ENCODE data around the gene TMTC2. TPM values are rescaled to one million over a fixed set of nuclear protein-coding genes. Genes with fewer than 3 reads are reported as not detected.

Gene TMTC2
- polyA plus RNA-seq, 1 donor from 2014 or later = 20.6 TPM

DNA sequence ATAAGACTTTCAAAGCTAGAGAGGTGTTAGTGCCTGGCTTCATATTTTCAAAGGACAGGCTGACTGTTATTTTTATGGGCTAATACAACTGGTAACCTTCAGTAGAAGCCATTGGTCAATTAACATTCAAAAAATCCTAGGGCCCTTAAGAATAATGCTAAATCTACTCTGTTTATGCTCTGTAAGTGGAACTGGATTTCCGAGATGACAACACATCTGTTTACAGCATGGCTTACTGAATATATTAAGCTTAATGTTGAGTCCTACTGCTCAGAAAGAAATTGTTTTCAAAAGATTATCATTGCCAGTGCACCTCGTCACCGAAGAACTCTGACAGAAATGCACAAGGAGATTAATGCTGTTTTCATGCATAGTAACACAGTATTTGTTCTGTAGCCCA lies 239.9 kb downstream of the TMTC2 start:
- Histone ChIP-seq H3K79me2 (replicated peaks; ENCODE audit: insufficient read depth, low read length) (no peaks in the 10 kb centered on the region), H3K27ac (ENCODE audit: low read length) (no peak overlapping the region)

DNA sequence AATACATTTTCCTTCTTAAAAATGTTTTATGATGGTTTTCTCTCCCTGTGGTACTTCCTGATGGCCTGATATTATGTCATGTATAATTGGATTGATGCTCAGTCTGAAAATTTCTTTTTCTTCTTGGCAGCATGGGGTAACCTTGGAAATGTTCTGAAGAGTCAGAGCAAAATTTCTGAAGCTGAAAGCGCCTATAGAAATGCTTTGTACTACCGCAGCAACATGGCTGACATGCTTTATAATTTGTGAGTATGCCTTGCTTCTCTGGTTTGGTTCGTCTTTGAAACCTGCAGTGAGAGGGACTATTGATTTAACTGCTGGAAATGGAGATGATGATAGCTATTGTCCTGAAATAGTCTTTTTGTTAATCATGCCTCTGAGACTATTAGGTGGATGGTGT lies 243.6 kb downstream of the TMTC2 start:
- peak overlapping the region; percentile 65 for H3K27ac ChIP-seq (ENCODE audit: low read length)

More for the DNA sequence above, 239.9 kb downstream of the TMTC2 start:
- Histone ChIP-seq H3K4me3 (ENCODE audit: low read length) (no peak overlapping the region), H3K9ac (ENCODE audit: low read length) (no peak overlapping the region), H3K9me3 (ENCODE audit: low read length) (no peaks in the 10 kb centered on the region), H2AFZ (ENCODE audit: low read depth, low read length) (no peak overlapping the region), H3K4me2 (ENCODE audit: low read length) (no peak overlapping the region), H3K27me3 (ENCODE audit: insufficient read depth, low read depth, low read length) (no peaks in the 10 kb centered on the region), H3F3A (ENCODE audit: insufficient read depth, low read length, poor library complexity, severe bottlenecking) (peaks cover 7% of the 10 kb centered on the region), H4K20me1 (ENCODE audit: insufficient read depth) (no peaks in the 10 kb centered on the region), H3K36me3 (ENCODE audit: insufficient read depth, low read length) (no peaks in the 10 kb centered on the region), H3K9me2 (ENCODE audit: insufficient read depth, low read length) (no peaks in the 10 kb centered on the region)
- no peak for TF ChIP-seq TAF1 (IDR thresholded peaks at IDR 0.05; ENCODE audit: low read depth)
- TF ChIP-seq POLR2AphosphoS5 (IDR thresholded peaks at IDR 0.05) = no peak
- TF ChIP-seq MXI1 (conservative IDR thresholded peaks at IDR 0.05; ENCODE audit: poor library complexity, severe bottlenecking) = no peak
- no peak for TF ChIP-seq RAD21 (conservative IDR thresholded peaks at IDR 0.05)
- TF ChIP-seq, protein P1, sequence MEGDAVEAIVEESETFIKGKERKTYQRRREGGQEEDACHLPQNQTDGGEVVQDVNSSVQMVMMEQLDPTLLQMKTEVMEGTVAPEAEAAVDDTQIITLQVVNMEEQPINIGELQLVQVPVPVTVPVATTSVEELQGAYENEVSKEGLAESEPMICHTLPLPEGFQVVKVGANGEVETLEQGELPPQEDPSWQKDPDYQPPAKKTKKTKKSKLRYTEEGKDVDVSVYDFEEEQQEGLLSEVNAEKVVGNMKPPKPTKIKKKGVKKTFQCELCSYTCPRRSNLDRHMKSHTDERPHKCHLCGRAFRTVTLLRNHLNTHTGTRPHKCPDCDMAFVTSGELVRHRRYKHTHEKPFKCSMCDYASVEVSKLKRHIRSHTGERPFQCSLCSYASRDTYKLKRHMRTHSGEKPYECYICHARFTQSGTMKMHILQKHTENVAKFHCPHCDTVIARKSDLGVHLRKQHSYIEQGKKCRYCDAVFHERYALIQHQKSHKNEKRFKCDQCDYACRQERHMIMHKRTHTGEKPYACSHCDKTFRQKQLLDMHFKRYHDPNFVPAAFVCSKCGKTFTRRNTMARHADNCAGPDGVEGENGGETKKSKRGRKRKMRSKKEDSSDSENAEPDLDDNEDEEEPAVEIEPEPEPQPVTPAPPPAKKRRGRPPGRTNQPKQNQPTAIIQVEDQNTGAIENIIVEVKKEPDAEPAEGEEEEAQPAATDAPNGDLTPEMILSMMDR (IDR thresholded peaks at IDR 0.05; ENCODE audit: poor library complexity, severe bottlenecking) = no peak

More for the DNA sequence above, 243.6 kb downstream of the TMTC2 start:
- peak overlapping the region; percentile 13 for H3K4me2 ChIP-seq (ENCODE audit: low read length)
- no peak overlapping the region for H3K9ac ChIP-seq (ENCODE audit: low read length)
- no peaks in the 10 kb centered on the region for H3K9me3 ChIP-seq (ENCODE audit: low read length)
- no peak overlapping the region for H3K4me3 ChIP-seq (ENCODE audit: low read length)
- peak; percentile 33 for TF ChIP-seq EP300 (conservative IDR thresholded peaks at IDR 0.05; ENCODE audit: poor library complexity, severe bottlenecking)
- TF ChIP-seq POLR2AphosphoS5 (IDR thresholded peaks at IDR 0.05) = peak; percentile 9
- TF ChIP-seq, protein P2, sequence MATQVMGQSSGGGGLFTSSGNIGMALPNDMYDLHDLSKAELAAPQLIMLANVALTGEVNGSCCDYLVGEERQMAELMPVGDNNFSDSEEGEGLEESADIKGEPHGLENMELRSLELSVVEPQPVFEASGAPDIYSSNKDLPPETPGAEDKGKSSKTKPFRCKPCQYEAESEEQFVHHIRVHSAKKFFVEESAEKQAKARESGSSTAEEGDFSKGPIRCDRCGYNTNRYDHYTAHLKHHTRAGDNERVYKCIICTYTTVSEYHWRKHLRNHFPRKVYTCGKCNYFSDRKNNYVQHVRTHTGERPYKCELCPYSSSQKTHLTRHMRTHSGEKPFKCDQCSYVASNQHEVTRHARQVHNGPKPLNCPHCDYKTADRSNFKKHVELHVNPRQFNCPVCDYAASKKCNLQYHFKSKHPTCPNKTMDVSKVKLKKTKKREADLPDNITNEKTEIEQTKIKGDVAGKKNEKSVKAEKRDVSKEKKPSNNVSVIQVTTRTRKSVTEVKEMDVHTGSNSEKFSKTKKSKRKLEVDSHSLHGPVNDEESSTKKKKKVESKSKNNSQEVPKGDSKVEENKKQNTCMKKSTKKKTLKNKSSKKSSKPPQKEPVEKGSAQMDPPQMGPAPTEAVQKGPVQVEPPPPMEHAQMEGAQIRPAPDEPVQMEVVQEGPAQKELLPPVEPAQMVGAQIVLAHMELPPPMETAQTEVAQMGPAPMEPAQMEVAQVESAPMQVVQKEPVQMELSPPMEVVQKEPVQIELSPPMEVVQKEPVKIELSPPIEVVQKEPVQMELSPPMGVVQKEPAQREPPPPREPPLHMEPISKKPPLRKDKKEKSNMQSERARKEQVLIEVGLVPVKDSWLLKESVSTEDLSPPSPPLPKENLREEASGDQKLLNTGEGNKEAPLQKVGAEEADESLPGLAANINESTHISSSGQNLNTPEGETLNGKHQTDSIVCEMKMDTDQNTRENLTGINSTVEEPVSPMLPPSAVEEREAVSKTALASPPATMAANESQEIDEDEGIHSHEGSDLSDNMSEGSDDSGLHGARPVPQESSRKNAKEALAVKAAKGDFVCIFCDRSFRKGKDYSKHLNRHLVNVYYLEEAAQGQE (IDR thresholded peaks at IDR 0.05; ENCODE audit: borderline replicate concordance) = no peak
- no peak for TF ChIP-seq MXI1 (conservative IDR thresholded peaks at IDR 0.05; ENCODE audit: poor library complexity, severe bottlenecking)
- no peaks in the 10 kb centered on the region for H3K79me2 ChIP-seq (replicated peaks; ENCODE audit: insufficient read depth, low read length)
- H3K36me3 ChIP-seq (ENCODE audit: insufficient read depth, low read length) = no peaks in the 10 kb centered on the region
- H4K20me1 ChIP-seq (ENCODE audit: insufficient read depth) = no peaks in the 10 kb centered on the region
- H2AFZ ChIP-seq (ENCODE audit: low read depth, low read length) = no peak overlapping the region
- no peaks in the 10 kb centered on the region for H3K27me3 ChIP-seq (ENCODE audit: insufficient read depth, low read depth, low read length)
- H3F3A ChIP-seq (ENCODE audit: insufficient read depth, low read length, poor library complexity, severe bottlenecking) = peaks cover 7% of the 10 kb centered on the region
- no peaks in the 10 kb centered on the region for H3K9me2 ChIP-seq (ENCODE audit: insufficient read depth, low read length)
